OCI-LY7 (cell line): ENCODE data around the gene BRD7. TPM values are rescaled to one million over a fixed set of nuclear protein-coding genes. Genes with fewer than 3 reads are reported as not detected.

Experiments
- BruUV-seq: library from RNA; stranded (reverse); fragments of 400-500 nt; replicated peaks from 2 replicates; lab custom pipeline; 2021; lab: Mats Ljungman, UMichigan
- CTCF ChIA-PET: fragments of 300-600 bp; sonication (Branson Sonifier 250); formaldehyde crosslinking; loops from one replicate; lab custom pipeline; 2022; ENCODE audit warnings: antibody characterized with exemption; ENCODE audit not compliant: unreplicated experiment; lab: Charles Lee
- POLR2A ChIA-PET: fragments of 300-600 bp; sonication (Branson Sonifier 250); formaldehyde crosslinking; loops from one replicate; lab custom pipeline; 2022; ENCODE audit warnings: antibody characterized with exemption; lab: Charles Lee
- DNase-seq: peaks from one replicate; pipeline ENCODE4 v3.0.0-alpha.2; 2015; ENCODE audit warnings: low spot score
- H2AFZ ChIP-seq: fragments of 200-600 bp; sonication (generic), shearing (Covaris generic); 2 replicates; pipeline ENCODE4 v1.6.1; 2014; ENCODE audit warnings: mild to moderate bottlenecking, antibody characterized with exemption, low read length, moderate library complexity
- H3K27ac ChIP-seq: fragments of 200-600 bp; sonication (generic); 2 replicates; pipeline ENCODE4 v1.5.1; 2014; ENCODE audit warnings: mixed run types, low read depth, mild to moderate bottlenecking, moderate library complexity, low read length, inconsistent platforms; ENCODE audit not compliant: poor library complexity, severe bottlenecking
- H3K36me3 ChIP-seq: fragments of 200-600 bp; sonication (generic); 2 replicates; pipeline ENCODE4 v1.6.1; 2014; ENCODE audit warnings: mild to moderate bottlenecking, antibody characterized with exemption, low read length, moderate library complexity, mixed read lengths; ENCODE audit not compliant: insufficient read depth
- H3K4me1 ChIP-seq: fragments of 200-600 bp; sonication (generic); 2 replicates; pipeline ENCODE4 v1.5.1; 2014; ENCODE audit warnings: mild to moderate bottlenecking, low read length; ENCODE audit not compliant: insufficient read depth, poor library complexity, severe bottlenecking
- H3K4me2 ChIP-seq: fragments of 200-600 bp; sonication (generic); 2 replicates; pipeline ENCODE4 v1.6.1; 2014; ENCODE audit warnings: mild to moderate bottlenecking, low read length
- H3K4me3 ChIP-seq: fragments of 200-600 bp; sonication (generic); 2 replicates; pipeline ENCODE4 v1.5.1; 2014; ENCODE audit warnings: mild to moderate bottlenecking, low read depth, low read length; ENCODE audit not compliant: poor library complexity, severe bottlenecking
- H3K79me2 ChIP-seq: fragments of 200-600 bp; sonication (generic); 2 replicates; pipeline ENCODE4 v1.6.1; 2016; ENCODE audit warnings: low read depth, mild to moderate bottlenecking, low read length, moderate library complexity, mixed read lengths; ENCODE audit not compliant: insufficient read depth
- H3K9me2 ChIP-seq: fragments of 200-600 bp; sonication (generic); 2 replicates; pipeline ENCODE4 v1.6.1; 2016; ENCODE audit warnings: mild to moderate bottlenecking, low read length, mixed read lengths; ENCODE audit not compliant: insufficient read depth
- H3K9me3 ChIP-seq: fragments of 200-600 bp; sonication (generic); 2 replicates; pipeline ENCODE4 v1.6.1; 2014; ENCODE audit warnings: mild to moderate bottlenecking, mixed run types, low read length, mixed read lengths
- H4K20me1 ChIP-seq: fragments of 200-600 bp; sonication (generic); 2 replicates; pipeline ENCODE4 v1.6.1; 2014; ENCODE audit warnings: mild to moderate bottlenecking, antibody characterized with exemption, low read length, moderate library complexity, mixed read lengths; ENCODE audit not compliant: insufficient read depth
- CTCF ChIP-seq: fragments of 200-600 bp; sonication (generic); conservative IDR thresholded peaks from 2 replicates; pipeline ENCODE4 v1.5.1; 2014; ENCODE audit warnings: mild to moderate bottlenecking, antibody characterized with exemption, low read length, moderate library complexity, mixed read lengths
- EZH2phosphoT487 ChIP-seq: fragments of 200-600 bp; sonication (generic); IDR thresholded peaks from 2 replicates; pipeline ENCODE4 v1.6.1; 2018; ENCODE audit warnings: low read depth, borderline replicate concordance, mild to moderate bottlenecking, mixed run types, antibody characterized with exemption, low read length, moderate library complexity, mixed read lengths
- intact Hi-C: fragments of 100-400 bp; cut with micrococcal nuclease; formaldehyde crosslinking; loops from one replicate; pipeline ENCODE4 v1.10.0; 2022; ENCODE audit not compliant: unreplicated experiment
- total RNA-seq, 2 experiments: library from RNA; depleted of rRNA in 1 of 2; stranded (reverse); fragments of >200 nt in 1 of 2; shearing (Covaris generic) in 1 of 2; gene quantifications; 2 replicates each; pipeline ENCODE4 v1.2.3, GENCODE V29; 2014 to 2022

Gene BRD7
- total RNA-seq, 2 experiments from 2014 or later, result 78.5 to 105 TPM

GRCh38 chr16:50276326-50276640 is 92.5 kb downstream of the BRD7 start:
- peaks cover 15% of the 10 kb centered on the region for H3K36me3 ChIP-seq
- H3K4me3 ChIP-seq, result peak overlapping the region; percentile 75
- no peak for DNase-seq
- ChIA-PET POLR2A (interaction anchor here (3.5 kb wide), 1 partner anchor 9 kb away, joined by 21 read pairs; no protein-coding TSS in a partner anchor), CTCF (interaction anchor here (2.0 kb wide), 1 partner anchor 11 kb away, joined by 16 read pairs; the partner anchor contains the start of gene ADCY7)
- H3K9me3 ChIP-seq, result no peaks in the 10 kb centered on the region; the same call in 1 of the 2 replicates
- H3K4me1 ChIP-seq, result peaks cover 73% of the 10 kb centered on the region
- intact Hi-C loops, result no loop called here
- no peak overlapping the region for H2AFZ ChIP-seq
- peak overlapping the region; percentile 80 for H3K27ac ChIP-seq
- peaks cover 62% of the 10 kb centered on the region for H3K79me2 ChIP-seq
- H4K20me1 ChIP-seq, result peaks cover 5% of the 10 kb centered on the region; the same call in 1 of the 2 replicates
- TF ChIP-seq CTCF (no peak), EZH2phosphoT487 (no peak)
- H3K4me2 ChIP-seq, result peak overlapping the region; percentile 97
- H3K9me2 ChIP-seq, result no peaks in the 10 kb centered on the region
- no TSS peak for BruUV-seq

- BruUV-seq, result no TSS peak
- Histone ChIP-seq H3K4me1 (peaks cover 67% of the 10 kb centered on the region), H3K9me3 (no peaks in the 10 kb centered on the region; the same call in 1 of the 2 replicates), H3K36me3 (peaks cover 15% of the 10 kb centered on the region), H3K9me2 (no peaks in the 10 kb centered on the region), H3K4me3 (peak overlapping the region; percentile 75), H2AFZ (no peak overlapping the region), H4K20me1 (peaks cover 5% of the 10 kb centered on the region; the same call in 1 of the 2 replicates), H3K79me2 (peaks cover 57% of the 10 kb centered on the region), H3K27ac (peak overlapping the region; percentile 80), H3K4me2 (peak overlapping the region; percentile 97)
- ChIA-PET CTCF (interaction anchor here (2.0 to 2.1 kb wide), 2 partner anchors 9 to 10 kb away, joined by 10 to 16 read pairs; partner anchors contain the start of gene ADCY7), POLR2A (interaction anchor here (0.6 to 3.5 kb wide), 7 partner anchors 9 to 80 kb away, joined by 3 to 21 read pairs (median 5); partner anchors contain the start of gene ADCY7)
- DNase-seq, result peak; percentile 37
- intact Hi-C loops, result no loop called here
- TF ChIP-seq EZH2phosphoT487, result no peak
- no peak for TF ChIP-seq CTCF
Observed at GRCh38 chr16:50275428-50276325, 93.1 kb downstream of the BRD7 start.
